IMR-90 (cell line): ENCODE data around the gene SEC31B.

Source experiments
- CEBPB ChIP-seq: IDR thresholded peaks from 2 replicates; pipeline ENCODE4 v1.6.1; 2012; ENCODE audit warnings: low read depth, low read length, improper control_type of control experiment
- MAZ ChIP-seq: IDR thresholded peaks from 2 replicates; pipeline ENCODE4 v1.6.1; 2012; ENCODE audit warnings: low read depth, mild to moderate bottlenecking, low read length, improper control_type of control experiment, moderate library complexity, borderline replicate concordance
- POLR2A ChIP-seq: IDR thresholded peaks from 2 replicates; pipeline ENCODE4 v1.6.1; 2012; ENCODE audit warnings: mild to moderate bottlenecking, low read depth, low read length
- SMC3 ChIP-seq: fragments of 150-350 bp; IDR thresholded peaks from 2 replicates; pipeline ENCODE4 v1.6.1; 2016; ENCODE audit warnings: low read depth, mild to moderate bottlenecking, antibody characterized with exemption, low read length, moderate library complexity
- TF ChIP-seq, protein P1 (sequence below): conservative IDR thresholded peaks from 2 replicates; pipeline ENCODE4 v1.5.1; 2012; ENCODE audit warnings: mild to moderate bottlenecking, low read depth, low read length, improper control_type of control experiment

DNA sequence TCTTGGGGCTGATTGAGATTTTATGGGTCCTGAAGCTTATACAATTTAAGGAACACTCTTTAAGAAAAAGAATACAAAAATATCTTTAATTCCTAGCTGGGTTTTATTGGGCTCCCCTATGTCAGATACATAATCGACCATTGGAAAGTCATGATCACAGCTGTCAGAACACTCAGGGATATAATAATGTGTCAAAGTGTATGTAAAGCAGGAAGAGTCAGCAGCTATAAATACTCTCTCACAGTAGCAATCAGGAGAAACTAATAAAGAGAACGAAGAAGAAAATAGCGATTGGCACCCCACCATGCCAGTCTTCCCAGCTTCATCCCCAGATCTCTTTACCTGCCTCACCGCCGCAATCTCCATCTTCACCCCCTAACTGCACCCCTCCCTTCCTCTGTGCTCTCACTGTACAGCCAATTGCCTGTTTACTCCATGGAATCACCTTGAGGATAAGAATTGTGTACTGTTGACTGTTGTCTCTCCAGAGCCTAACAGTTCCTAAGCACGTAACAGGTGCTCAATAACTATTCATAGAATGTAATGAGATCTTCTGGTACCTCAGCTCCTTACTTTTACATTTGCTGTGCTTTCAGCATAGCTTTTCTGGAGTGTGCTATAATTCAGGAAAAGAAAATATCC lies 80.9 kb downstream of the SEC31B start:
- TF ChIP-seq, protein P1, sequence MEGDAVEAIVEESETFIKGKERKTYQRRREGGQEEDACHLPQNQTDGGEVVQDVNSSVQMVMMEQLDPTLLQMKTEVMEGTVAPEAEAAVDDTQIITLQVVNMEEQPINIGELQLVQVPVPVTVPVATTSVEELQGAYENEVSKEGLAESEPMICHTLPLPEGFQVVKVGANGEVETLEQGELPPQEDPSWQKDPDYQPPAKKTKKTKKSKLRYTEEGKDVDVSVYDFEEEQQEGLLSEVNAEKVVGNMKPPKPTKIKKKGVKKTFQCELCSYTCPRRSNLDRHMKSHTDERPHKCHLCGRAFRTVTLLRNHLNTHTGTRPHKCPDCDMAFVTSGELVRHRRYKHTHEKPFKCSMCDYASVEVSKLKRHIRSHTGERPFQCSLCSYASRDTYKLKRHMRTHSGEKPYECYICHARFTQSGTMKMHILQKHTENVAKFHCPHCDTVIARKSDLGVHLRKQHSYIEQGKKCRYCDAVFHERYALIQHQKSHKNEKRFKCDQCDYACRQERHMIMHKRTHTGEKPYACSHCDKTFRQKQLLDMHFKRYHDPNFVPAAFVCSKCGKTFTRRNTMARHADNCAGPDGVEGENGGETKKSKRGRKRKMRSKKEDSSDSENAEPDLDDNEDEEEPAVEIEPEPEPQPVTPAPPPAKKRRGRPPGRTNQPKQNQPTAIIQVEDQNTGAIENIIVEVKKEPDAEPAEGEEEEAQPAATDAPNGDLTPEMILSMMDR = no peak
- TF ChIP-seq SMC3 = no peak
- no peak for TF ChIP-seq MAZ
- no peak for TF ChIP-seq CEBPB
- no peak for TF ChIP-seq POLR2A
